RWPE1 (cell line): ENCODE data around the gene ZNF638.

Source experiments
- CTCF ChIA-PET: fragments of 350-600 bp; sonication (Branson Sonifier 250); formaldehyde crosslinking; extraction: SDS; loops from one replicate; lab custom pipeline; 2021; lab: Yijun Ruan, JAX
- POLR2A ChIA-PET: fragments of 400-600 bp; formaldehyde crosslinking; extraction: SDS; loops from one replicate; lab custom pipeline; 2020; ENCODE audit warnings: antibody characterized with exemption; ENCODE audit not compliant: low non-redundant PET; lab: Yijun Ruan, JAX
- DNase-seq: peaks from one replicate; pipeline ENCODE4 v3.0.0; 2012; ENCODE audit warnings: low spot score
- H3K27ac ChIP-seq: fragments of 450-650 bp; 2 replicates; pipeline ENCODE4 v1.5.1; 2017
- CTCF ChIP-seq: fragments of 450-650 bp; conservative IDR thresholded peaks from 2 replicates; pipeline ENCODE4 v1.5.1; 2017; ENCODE audit warnings: low read depth, mild to moderate bottlenecking

ZNF638 gene, protein sequence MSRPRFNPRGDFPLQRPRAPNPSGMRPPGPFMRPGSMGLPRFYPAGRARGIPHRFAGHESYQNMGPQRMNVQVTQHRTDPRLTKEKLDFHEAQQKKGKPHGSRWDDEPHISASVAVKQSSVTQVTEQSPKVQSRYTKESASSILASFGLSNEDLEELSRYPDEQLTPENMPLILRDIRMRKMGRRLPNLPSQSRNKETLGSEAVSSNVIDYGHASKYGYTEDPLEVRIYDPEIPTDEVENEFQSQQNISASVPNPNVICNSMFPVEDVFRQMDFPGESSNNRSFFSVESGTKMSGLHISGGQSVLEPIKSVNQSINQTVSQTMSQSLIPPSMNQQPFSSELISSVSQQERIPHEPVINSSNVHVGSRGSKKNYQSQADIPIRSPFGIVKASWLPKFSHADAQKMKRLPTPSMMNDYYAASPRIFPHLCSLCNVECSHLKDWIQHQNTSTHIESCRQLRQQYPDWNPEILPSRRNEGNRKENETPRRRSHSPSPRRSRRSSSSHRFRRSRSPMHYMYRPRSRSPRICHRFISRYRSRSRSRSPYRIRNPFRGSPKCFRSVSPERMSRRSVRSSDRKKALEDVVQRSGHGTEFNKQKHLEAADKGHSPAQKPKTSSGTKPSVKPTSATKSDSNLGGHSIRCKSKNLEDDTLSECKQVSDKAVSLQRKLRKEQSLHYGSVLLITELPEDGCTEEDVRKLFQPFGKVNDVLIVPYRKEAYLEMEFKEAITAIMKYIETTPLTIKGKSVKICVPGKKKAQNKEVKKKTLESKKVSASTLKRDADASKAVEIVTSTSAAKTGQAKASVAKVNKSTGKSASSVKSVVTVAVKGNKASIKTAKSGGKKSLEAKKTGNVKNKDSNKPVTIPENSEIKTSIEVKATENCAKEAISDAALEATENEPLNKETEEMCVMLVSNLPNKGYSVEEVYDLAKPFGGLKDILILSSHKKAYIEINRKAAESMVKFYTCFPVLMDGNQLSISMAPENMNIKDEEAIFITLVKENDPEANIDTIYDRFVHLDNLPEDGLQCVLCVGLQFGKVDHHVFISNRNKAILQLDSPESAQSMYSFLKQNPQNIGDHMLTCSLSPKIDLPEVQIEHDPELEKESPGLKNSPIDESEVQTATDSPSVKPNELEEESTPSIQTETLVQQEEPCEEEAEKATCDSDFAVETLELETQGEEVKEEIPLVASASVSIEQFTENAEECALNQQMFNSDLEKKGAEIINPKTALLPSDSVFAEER (N-terminal part only)

GRCh38 chr2:71331581-71332434 lies at the start of gene ZNF638:
TSS of gene ZNF638 (plus strand) at chr2:71331782. CDS start at chr2:71348955, 17,173 bp downstream.
- peak; percentile 95 for DNase-seq
- peak; percentile 92 for TF ChIP-seq CTCF
- peak within 1 kb of the TSS; percentile 82 for H3K27ac ChIP-seq
- CTCF ChIA-PET = interaction anchor here (0.5 to 2.2 kb wide), 14 partner anchors 11 to 996 kb away, joined by 3 to 12 read pairs (median 4); no protein-coding TSS in a partner anchor
- POLR2A ChIA-PET = interaction anchor here (0.5 to 0.9 kb wide), 3 partner anchors 9 to 99 kb away, joined by 3 to 5 read pairs (median 3); no protein-coding TSS in a partner anchor

DNA sequence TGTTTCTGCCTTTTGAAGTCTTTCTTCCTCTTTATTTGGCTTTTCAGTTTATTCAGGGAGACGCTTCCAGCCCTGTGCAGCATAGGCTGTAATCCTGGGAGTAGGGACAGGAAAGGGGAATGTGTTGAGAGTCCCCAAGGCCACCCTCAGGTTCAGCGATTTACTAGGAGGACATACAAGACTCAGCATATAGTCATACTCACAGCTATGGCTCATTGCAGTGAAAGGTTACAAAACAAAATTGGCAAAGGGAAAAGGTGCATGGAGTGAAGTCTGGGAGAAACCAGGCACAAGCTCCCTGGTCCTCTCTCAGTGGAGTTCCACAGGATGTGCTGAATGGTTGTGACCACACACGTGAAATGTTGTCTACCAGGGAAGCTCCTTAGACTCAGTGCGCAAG lies 49.6 kb upstream of the ZNF638 start:
- TF ChIP-seq CTCF = no peak
- POLR2A ChIA-PET = no interaction called here
- no peak overlapping the region for H3K27ac ChIP-seq
- CTCF ChIA-PET = interaction anchor here (0.6 to 1.1 kb wide), 4 partner anchors 68 to 505 kb away, joined by 3 to 5 read pairs (median 4); no protein-coding TSS in a partner anchor
- DNase-seq = no peak

DNA sequence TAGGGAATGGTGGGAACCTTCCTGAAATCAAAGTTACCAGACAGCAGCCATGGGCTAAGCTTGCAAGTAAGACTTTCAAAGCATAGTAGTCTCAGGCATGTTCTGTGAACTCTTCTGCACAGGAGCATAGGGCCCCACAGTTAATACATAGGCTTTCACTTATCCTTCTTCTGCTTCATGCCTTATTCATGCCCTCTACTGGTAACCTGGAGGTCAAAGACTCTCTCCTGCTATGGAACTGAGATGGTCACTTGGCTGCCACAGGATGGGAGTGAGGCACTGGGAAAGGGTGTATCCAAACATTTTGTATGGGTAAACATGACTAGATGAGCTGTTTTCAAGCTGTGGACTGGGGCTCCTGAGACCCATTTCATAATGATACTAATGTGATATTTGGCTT lies 49.1 kb upstream of the ZNF638 start:
- CTCF ChIA-PET = interaction anchor here (0.6 kb wide), 3 partner anchors 25 to 505 kb away, joined by 3 to 5 read pairs (median 5); no protein-coding TSS in a partner anchor
- POLR2A ChIA-PET = no interaction called here
- no peak overlapping the region for H3K27ac ChIP-seq
- no peak for TF ChIP-seq CTCF
- DNase-seq = no peak

GRCh38 chr2:71283131-71283530 lies 48.5 kb upstream of the ZNF638 start:
- no peak overlapping the region for H3K27ac ChIP-seq
- POLR2A ChIA-PET = no interaction called here
- CTCF ChIA-PET = interaction anchor here (0.6 kb wide), 1 partner anchor 24 kb away, joined by 5 read pairs; no protein-coding TSS in a partner anchor
- no peak for TF ChIP-seq CTCF
- no peak for DNase-seq

DNA sequence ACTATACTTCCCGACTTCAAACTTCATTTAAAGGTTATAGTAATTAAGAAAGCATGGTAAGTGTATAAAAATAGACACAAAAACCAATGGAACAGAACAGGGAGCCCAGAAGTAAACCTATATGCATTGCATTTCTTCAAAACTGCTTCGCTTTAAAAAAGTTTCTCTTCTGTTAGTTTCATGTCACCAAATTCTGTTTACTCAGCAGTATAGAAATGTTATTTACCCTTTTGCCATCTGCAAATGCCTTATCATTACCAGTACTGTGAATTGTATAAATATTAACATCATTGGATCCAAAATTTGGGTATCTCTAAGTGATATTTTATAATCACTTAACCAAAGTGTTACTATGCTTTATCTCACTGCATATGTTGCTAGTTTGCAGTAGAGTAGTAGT lies 45.9 kb upstream of the ZNF638 start:
- no peak for TF ChIP-seq CTCF
- no peak overlapping the region for H3K27ac ChIP-seq
- CTCF ChIA-PET = no interaction called here
- DNase-seq = no peak
- POLR2A ChIA-PET = no interaction called here
